Left kidney (tissue), 2 donors: Measurements from ENCODE around the gene MSL1. TPM values are rescaled to one million over a fixed set of nuclear protein-coding genes. Genes with fewer than 3 reads are reported as not detected.

ENCODE experiments used
- DNase-seq: peaks from one replicate; pipeline ENCODE4 v3.0.0-alpha.2; 2013
- polyA plus RNA-seq: library from polyadenylated mRNA; unstranded; fragments of 120-200 nt; gene quantifications from one replicate; pipeline ENCODE4 v1.2.1, GENCODE V29; 2013; ENCODE audit not compliant: insufficient read length

The MSL1 gene
- polyA plus RNA-seq, 1 donor: 197 TPM

DNA sequence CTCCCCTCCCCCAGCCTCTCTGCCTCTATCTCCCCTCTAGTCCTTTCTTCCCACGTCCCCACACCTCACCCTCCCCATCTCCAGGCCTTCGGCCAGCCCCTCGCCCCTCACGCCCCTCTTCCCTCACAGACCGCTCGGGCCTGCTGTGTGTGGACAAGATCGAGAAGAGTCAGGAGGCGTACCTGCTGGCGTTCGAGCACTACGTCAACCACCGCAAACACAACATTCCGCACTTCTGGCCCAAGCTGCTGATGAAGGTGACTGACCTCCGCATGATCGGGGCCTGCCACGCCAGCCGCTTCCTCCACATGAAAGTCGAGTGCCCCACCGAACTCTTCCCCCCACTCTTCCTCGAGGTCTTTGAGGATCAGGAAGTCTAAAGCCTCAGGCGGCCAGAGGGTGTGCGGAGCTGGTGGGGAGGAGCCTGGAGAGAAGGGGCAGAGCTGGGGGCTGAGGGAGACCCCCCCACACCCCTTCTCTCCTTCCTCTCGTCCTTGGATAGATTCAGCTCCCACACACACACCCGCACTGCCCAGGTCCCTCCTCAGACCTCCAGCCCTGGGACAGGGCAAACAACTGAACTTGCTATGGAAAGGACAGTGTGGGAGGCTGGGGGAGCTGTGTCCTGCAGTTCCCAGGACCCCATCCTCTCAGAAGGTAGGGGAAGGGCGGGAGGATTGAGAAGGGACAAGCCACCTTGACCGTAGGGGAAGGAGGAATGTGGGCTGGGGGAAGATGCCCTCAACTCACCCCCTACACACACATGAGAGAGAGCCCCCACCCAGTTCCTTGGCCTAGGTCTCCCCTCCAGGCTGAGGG is 32.5 kb upstream of the MSL1 start:
- no peak for DNase-seq

DNA sequence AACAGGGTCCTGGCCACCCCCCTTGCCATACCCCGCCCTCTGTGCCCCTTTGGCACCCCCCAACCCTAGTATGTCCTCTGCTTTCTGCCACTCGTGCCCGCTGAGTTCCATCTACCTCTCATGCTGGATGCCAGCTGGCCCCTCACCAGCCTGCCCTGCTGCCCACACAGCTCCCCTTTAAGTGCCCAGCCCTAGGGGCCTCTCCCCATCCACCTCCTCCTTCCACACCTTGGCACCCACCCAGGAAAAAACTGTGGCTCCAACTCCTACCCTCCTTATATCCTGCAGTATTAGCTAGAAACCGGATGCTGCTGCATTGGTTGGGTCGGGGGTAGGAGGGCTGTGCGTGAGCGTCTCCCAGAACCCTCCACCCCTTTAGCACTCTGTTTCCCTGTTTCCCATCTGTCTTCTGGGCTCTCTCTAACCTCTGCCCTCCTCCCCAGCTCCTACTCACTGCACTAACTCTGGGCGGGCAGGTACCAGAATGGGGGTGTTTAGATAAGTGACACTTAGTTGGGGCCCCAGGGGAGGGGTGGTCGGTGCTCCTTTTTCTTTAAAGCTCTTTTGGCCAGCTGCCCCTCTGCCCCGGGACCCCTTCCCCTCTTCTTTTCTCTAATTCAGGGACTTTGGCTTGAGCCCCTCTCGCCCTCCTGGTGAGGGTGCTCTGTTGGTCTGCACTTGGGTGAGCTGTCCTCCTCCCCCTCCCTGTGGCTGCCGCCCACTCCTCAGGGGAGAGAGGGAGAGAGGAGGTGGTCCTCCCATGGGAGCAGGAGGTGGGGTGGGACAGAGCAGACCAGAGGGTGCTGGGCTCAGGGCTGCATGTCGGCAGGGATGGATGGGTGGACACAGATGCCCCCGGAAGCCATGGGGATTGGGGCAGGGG is 31.3 kb upstream of the MSL1 start:
- DNase-seq: no peak

DNA sequence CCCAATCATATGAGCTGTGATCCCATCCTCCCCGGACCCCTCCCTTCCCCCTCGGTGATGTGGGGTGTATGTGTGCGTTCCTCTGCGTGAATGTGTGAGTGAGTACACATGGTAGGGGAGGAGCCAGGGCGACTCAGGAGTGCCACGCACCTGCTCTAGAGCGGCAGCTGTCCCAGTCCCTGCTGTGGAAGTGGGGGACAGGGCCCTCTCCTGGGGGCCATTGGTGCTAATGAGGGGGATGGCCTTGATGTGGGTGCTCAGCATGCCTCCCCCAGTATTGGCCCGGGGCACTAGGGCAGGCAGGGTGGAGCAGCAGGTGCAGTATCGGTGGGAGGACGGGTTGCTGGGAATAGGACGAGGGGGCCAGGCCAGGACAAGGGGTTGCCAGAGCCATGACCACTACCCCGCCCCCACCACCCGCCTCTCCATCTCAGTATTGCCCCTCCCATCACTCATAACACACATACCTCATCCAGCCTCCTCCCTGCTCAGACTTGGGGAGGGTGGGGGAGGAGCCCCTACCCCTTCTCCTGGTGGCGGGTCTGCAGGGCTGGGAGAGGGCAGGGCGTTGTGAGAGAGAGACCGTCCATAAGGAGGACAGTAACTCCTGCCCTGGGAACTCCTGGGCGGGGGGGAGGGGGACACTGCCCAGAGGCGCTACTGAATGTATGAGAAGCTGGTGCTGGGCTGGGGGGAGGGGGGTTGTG is 29.9 kb upstream of the MSL1 start:
- DNase-seq: no peak

DNA sequence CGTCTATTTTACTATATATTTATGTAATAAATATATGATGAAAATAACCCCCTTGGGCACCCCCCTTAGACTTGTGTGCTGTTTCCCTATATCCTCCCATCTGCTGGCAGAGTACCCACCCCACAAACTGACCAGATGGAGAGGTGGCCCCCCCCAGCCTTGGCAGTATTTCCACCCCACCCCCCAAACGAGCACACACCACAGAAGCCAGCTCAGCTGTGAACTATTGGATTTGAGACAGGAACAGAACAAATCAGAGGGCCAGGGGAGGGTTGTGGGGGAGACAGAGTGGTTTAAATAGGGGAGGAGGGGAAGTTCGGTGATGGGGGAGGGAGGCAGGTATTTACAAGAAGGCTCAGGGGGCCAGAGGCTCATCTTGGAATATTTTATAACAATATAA is 29.2 kb upstream of the MSL1 start:
- no peak for DNase-seq

DNA sequence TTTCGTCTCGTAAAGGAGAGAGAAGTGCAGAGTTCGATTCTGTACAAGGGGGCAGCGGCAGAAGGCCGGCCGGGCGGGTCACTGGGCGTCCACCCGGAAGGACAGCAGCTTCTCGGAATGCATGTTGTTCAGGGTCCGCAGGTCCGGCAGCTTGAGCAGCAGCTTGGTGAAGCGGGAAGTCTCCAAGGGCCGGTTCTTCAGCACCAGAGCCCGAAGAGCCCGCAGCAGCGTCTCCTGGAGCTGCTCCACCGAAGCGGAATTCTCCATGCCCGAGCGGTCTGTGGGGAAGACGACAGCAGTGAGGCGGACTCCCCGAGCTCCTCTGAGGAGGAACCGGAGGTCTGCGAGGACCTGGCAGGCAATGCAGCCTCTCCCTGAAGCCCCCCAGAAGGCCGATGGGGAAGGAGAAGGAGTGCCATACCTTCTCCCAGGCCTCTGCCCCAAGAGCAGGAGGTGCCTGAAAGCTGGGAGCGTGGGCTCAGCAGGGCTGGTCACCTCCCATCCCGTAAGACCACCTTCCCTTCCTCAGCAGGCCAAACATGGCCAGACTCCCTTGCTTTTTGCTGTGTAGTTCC is 28.7 kb upstream of the MSL1 start:
- no peak for DNase-seq

DNA sequence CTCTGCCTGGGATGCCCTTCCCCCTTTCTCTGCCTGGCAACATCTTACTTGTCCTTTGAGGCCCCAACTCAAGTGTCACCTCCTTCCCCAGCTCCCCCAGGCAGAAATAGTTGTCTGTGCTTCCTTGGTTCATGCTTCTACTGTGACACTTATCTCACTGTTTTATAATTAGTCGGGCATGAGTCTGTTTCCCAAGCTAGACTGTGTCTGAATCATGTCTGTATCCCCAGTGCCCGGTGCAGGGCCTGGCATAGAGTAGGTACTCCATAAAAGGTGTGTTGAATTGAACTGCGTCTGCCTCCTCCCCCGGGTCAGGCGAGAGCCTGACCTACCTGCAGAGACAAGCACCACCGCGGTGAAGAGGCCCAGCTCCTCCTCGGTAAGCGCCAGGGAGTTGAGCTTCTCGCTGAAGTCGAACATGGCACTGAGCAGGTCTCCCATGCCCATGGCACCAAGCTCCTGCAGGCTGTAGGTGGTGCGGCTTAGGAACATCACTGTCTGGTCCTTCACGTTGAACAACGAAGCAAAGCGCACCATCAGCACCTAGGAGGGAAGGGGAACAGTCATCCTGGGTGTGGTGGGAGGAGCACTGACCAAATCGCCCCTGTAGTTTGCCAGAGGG is 28.1 kb upstream of the MSL1 start:
- DNase-seq: no peak

DNA sequence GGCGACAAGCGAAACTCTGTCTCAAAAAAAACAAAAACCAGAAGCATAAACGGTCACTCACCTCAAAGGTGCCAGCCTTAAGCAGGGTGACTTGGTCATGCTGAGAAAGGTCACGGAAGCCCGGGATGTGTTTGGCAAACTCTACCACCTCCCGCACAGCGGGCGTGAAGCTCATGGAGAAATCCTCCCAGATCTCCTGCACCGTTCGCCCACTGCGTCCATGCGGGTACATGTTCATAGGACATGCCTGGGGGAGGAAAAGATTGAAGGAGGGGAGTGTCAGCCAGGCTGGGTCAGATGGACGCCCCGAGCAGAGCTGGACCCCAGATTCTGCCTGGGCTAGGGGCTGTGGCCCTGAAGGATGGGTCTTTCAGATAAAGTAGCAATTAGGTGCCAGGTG is 26.9 kb upstream of the MSL1 start:
- no peak for DNase-seq

DNA sequence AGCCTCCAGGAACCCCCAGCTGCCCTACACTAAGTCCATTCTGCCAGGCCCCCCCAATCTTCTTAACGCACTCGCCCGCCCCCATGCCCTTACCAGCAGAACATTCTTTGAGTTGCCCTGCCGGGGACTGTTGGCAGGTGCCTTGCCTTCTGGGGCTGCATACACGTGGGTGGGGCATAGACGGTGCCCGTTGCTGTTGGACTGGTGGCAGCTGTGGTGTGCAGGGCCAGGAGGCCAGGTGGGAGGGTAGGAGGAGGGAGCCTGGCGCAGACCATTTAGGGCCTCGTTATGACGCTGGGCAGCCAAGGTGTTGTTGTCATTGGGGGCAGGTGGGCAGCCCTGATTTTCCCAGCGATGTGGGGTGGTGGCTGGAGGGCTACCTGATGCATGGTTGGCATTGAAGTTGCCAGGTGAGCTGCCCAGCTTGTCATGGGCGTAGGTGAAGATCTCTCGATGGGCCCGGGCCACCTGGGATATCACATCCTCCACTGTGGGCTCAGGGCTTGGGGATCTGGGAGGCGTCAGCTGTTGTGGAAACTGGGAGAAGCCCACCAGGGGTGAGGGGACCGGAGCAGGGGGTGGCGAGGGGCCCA is 26.3 kb upstream of the MSL1 start:
- no peak for DNase-seq

DNA sequence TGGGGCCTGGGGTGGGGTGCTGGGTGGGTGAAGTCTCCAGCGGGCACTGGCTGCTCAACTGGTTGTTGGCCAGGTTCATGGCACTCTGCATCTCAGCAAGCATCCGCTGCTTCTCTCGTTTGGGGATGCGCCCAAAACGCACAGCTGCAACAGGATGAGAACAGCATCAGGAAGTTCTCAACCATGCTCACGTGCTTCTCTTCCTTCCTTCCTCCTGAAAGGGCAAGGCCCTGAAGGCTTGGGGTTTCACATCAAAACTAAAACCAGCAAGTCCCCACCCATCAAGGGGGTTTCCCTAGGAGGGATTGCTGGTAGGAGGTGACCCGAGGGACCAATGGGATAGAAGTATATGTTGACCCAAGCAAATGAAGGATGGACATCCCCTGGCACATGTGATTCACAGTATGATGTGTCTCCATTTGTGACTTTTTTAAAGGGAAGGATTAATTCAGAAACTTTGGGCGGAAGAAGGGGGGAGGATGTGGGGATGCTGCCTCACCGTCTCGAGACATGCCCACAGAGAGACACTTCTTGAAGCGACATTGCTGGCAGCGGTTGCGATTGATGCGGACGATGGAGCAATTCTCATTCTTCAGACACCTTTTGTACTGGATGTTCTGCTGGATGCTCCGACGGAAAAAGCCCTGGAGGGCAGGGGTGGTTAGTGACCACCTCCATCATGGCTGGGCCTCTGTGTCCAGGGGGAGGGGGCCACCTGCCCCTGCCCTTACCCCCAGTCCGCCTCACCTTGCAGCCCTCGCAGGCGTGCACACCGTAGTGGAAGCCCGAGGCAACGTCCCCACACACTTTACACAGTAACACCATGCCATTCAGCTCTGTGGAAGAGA is 25.6 kb upstream of the MSL1 start:
- no peak for DNase-seq

DNA sequence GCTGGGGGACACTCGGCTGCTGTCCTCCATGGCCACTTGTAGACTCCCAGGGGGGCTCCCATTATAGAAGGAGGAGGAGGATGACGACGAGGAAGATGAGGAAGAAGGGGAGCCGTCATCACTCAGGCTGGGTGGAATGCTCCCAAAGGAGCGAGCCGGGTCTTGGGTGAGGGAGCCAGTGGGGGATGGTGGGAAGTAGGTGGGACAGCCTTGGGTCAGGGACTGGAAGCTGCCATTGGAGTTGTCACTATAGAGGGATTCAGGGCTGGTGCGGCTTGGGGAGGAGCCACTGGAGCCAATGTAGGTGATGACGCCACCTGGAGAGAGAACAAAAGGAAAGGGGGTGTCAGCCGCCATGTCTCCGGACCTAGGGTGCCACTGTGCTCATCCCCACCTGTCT is 24.7 kb upstream of the MSL1 start:
- no peak for DNase-seq

DNA sequence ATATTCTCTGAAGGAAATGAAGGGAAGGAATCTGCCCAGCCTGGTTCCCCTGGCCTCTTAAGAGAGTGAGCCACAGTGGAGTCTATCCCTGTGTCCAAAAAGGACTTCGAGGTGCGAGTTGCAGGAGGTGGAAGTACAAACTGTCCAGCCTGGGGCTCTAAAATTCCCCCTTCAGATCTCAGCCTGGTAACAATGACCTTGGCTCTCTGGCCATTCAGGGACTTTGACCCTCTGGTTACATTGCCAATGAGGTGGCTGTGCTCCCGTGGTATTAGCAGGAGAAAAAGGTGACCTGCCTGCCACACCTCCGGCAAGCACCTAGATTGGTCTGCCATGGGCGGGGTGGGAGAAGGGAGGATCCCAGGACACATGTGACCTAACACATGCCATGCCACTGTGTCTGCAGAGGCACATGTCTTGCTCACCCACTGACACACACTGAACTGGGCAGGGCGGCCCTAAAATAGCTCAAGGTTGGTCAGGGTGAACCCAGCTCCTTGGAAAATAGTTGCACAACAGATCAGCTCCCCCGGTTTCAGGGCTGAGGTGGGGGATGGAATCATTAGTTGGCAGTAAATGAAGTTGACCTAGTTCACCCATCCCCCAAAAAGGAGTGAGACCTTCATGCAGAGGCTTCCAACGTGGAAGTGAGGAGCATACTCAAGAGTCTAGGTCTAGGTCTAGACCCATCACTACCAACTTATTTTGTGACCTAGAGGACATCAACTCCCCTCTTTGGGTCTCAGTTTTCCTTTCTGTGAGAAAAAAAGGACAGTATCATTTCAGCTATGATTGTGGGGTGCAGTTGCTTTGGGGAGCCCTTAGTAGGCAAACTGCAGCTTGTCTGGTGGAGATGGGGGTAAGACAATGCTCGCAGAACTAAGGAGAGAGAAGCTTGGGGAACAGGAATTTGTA is 23.6 kb upstream of the MSL1 start:
- DNase-seq: no peak

DNA sequence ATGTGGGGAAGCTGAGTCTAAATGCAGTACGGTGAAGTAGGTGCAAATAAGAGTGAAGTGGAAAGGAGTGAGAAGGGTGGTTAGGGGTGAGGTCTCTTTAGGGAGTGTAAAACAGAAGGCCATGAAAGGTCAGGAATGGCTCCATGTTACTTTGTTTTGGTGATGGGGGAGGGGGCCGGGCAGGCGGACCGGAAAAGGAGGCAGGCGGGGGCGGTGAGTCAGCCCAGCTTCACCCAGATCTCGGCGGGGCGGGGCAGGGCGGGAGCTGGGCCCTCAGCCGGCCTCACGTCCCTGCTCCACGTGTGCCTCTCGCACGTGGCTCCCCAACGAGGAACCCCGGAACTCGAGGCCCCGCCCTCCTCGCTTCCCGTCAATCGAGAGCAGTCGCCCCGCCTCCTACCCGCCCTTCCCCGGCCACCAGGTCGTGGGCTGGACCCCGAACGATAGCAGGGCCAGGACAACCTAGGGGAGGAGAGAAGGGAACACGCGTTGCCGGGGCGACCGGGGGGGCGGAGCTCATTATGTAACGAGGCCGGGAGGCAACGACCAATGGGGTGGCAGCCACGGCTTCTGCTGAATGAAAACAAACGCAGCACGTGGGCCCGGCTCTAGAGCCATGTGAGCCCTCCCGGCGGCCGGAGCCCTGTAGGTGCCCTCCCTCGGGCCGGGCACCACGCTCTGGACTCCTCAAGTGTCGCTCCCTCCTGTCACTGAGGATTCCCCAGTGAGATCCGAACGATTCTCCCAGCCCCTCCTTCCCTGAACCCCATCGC is 22.7 kb upstream of the MSL1 start:
- peak; percentile 87 for DNase-seq

DNA sequence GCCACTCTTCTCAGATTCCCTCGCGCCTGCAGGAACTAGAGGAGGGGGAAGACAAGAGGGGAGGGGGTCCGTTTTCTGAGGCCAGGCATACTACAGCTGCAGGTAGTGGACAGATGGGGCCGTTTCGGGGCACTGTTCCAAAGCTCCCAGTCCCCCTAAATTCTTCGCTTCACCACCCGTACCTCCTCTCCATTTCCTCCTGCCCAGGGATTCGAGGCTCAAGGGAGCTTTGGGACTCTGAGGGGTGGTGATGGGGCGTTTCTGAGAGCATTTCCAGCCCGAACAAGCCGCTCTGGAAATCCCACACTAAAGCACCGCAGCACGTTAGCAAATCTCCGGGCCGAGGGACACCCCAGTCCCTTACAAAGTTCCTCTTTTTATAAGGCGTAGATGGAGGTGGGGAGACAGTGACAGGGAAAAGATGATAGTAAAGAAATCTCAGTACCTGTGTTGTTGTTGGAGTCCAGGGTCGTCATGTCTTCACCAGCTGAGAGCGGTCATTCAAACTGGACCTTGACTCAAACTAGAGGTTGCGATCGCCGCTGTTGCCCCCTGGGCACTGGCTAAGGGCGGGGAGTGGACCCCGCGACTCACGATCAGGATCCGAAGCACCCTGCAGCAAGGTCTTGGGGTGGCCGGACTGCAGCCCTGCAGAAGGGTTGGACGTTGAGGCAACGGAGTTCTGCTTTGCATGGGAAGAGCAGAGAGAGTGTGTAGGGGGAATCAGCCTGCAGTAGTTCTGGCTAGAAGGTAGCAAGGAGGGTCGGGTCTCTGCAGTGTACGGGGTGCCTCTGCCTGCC is 22.0 kb upstream of the MSL1 start:
- no peak for DNase-seq

DNA sequence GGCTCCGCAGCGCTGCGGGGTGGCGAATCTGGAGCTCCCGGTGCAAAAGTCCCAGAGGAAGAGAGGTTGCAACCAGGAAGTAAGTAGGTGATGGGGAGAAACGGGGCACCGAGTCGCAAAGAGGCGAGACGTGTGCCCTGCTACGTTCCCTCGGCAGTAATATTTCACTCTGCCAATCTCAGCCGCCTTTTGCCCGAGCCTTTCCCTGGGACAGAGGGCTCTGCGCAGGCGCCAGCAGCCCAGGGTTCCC is 21.4 kb upstream of the MSL1 start, which contains the start of gene NR1D1:
Gene NR1D1 (minus strand): TSS at position 171 of the 250 bp plus-strand sequence. CDS start 495 bp downstream, outside the sequence.
- DNase-seq: no peak

DNA sequence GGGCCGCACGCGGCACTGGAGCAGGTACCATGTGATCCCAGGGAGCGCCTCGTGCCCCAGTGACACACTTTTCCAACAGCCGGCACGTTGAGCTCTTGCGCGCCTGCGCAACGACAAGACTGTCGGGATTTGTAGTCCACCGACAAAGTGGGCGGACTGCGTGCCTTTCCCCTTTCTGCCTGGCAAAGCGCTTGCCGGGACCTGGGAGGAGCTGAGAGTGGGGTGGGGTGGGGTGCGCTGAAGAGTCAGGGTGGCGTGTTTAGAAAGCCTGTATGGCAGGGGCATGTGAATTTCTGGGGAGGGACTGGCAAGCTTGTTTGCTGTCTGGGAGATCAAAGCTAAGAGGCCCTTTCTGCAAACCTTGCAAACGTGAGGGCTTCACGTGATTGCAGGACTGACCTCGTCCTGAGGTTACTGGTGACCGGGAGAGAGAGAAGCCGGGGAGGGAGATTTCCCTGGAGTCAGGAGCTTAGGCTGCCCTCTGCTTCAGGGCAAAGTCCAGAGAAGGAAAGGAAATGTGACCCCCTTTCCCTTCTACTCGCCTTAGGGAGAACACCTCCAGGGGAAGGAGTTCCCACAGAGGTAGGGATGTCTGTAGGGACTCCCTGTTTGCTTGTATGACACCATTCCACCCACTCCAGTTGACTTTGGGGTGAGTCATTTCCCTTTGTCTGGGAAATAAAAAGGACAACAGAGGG is 21.0 kb upstream of the MSL1 start:
- peak; percentile 90 for DNase-seq

DNA sequence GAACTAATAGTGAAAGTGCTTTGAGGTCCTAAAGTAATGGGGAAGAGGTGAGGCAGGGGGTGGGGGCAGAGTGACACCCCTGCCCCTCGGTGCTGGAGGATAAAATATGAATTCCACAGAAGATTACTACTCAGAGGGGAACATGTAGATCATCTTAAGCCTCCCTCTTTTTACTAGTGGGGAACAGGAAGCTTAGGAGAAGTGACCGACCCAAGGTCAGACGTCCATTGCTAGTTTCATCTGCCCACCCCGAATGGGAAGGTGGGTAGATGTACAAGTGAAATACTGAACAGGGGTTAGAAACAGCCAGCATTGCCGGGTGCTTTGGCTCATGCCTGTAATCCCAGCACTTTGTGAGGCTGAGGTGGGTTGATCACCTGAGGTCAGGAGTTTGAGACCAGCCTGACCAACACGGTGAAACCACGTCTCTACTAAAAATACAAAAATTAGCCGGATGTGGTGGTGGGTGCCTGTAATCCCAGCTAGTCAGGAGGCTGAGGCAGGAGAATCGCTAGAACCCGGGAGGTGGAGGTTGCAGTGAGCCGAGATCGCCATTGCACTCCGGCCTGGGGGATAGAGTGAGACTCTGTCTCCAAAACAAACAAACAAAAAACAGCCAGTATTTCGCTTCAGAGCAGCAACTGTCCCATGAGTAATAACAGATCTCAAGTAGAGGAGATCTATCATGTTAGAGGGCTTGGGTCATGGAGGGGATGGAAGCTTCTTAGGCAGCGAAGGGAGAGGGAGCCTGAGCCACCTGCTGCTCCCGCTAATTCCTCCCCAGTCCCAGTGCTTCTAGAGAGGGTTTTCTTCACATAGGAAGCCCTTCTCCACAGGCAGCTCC is 20.2 kb upstream of the MSL1 start:
- DNase-seq: no peak
